Esophagus squamous epithelium (tissue), 5 donors: ENCODE data around the gene EDEM2. TPM values are rescaled to one million over a fixed set of nuclear protein-coding genes. Genes with fewer than 3 reads are reported as not detected.
"Not testable (repeated sequence)": the region's sequence is repeated elsewhere in the genome, so short reads cannot be mapped to it uniquely, and the experiment has no call there.

Experiments
- DNase-seq: peaks from one replicate; lab custom pipeline; 2025; lab: John Stamatoyannopoulos, UW
- H3K27ac ChIP-seq, 4 donors: fragments of 200-600 bp; sonication (generic); one replicate each; pipeline ENCODE4 v1.5.1; 2016 to 2019; ENCODE audit warnings: mild to moderate bottlenecking in 1 of 4
- H3K27me3 ChIP-seq, 4 donors: fragments of 200-600 bp; sonication (generic); 1 replicate in 3 of 4; 2 replicates in 1 of 4; pipeline versions ENCODE4 v1.5.1 to v1.6.0; 2017 to 2021; ENCODE audit warnings: antibody characterized with exemption in 1 of 4
- H3K36me3 ChIP-seq, 3 donors: fragments of 200-600 bp; sonication (generic); one replicate each; pipeline ENCODE4 v1.5.1; 2016 to 2019
- H3K4me1 ChIP-seq, 3 donors: fragments of 200-600 bp; sonication (generic); one replicate each; pipeline ENCODE4 v1.5.1; 2017 to 2019
- H3K4me3 ChIP-seq, 4 donors: fragments of 200-600 bp; sonication (generic); 1 replicate in 3 of 4; 2 replicates in 1 of 4; pipeline ENCODE4 v1.5.1; 2016 to 2019; ENCODE audit warnings: mild to moderate bottlenecking in 2 of 4, moderate library complexity in 1 of 4
- H3K9me3 ChIP-seq, 3 donors: fragments of 200-600 bp; sonication (generic); one replicate each; pipeline ENCODE4 v1.5.1; 2016 to 2019
- POLR2A ChIP-seq, 4 donors: fragments of 450-650 bp; IDR thresholded peaks; one replicate each; pipeline ENCODE4 v1.6.1; 2017; ENCODE audit warnings: antibody characterized with exemption in 4 of 4, mild to moderate bottlenecking in 4 of 4, moderate library complexity in 3 of 4
- WGBS, 2 donors: methylation state at CpG; one replicate each; pipeline ENCODE4 v1.1.5; 2018; 5-methylcytosine and 5-hydroxymethylcytosine counted together
- intact Hi-C: fragments of 100-400 bp; cut with DNase I; formaldehyde crosslinking; loops from one replicate; pipeline ENCODE4 v1.15.0; 2022
- small RNA-seq, 4 donors: library from RNA; depleted of rRNA; stranded (forward); fragments of <200 nt; gene quantifications; one replicate each; pipeline ENCODE3, GENCODE V24; 2016
- total RNA-seq, 4 donors: library from RNA; depleted of rRNA; stranded (reverse); fragments of >200 nt; gene quantifications; one replicate each; pipeline ENCODE4 v1.1.0, GENCODE V29; 2016
- TF ChIP-seq, protein P1 (sequence below), 6 experiments: fragments of 450-650 bp in 4 of 6; fragments of 200-600 bp in 2 of 6; sonication (generic) in 2 of 6; IDR thresholded peaks; one replicate each; pipeline ENCODE4 v1.5.1; 2016 to 2019; ENCODE audit warnings: antibody characterized with exemption in 6 of 6, mild to moderate bottlenecking in 4 of 6, moderate library complexity in 4 of 6
- donor health status: DM: yes; HTN: yes; CAD: no.

EDEM2 gene
- total RNA-seq, 4 donors from 2014 or later: 12.5 to 17.5 (median 14.6) TPM

DNA sequence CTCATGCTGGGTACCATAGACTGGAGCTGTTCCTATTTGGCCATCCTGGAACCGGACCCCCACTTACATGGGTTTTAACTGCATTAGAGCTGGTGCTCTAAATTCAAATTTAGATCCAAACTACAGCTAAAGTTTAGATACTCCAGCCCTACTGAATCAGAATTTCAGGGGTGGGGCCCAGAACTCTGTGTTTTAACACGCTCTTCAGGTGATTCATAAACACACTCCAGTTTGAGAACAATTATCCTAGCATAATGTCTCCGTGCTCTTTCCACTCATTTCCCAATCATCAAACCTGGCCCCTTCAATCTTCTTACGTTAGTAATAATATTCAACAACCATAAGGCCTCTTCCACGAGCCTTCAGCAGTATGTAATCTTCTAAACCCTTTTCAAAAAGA, 69.8 kb downstream of the EDEM2 start:
- H3K36me3 ChIP-seq: peaks cover 7 to 41% (median 8%) of the 10 kb centered on the region in 3 donors
- DNase-seq: no peak
- peak overlapping the region; percentile 10 to 65 (median 24) for H3K27ac ChIP-seq
- no peak overlapping the region for H3K4me3 ChIP-seq
- H3K27me3 ChIP-seq: no peaks in the 10 kb centered on the region
- intact Hi-C loops: no loop called here
- no peaks in the 10 kb centered on the region for H3K9me3 ChIP-seq
- TF ChIP-seq, protein P1, sequence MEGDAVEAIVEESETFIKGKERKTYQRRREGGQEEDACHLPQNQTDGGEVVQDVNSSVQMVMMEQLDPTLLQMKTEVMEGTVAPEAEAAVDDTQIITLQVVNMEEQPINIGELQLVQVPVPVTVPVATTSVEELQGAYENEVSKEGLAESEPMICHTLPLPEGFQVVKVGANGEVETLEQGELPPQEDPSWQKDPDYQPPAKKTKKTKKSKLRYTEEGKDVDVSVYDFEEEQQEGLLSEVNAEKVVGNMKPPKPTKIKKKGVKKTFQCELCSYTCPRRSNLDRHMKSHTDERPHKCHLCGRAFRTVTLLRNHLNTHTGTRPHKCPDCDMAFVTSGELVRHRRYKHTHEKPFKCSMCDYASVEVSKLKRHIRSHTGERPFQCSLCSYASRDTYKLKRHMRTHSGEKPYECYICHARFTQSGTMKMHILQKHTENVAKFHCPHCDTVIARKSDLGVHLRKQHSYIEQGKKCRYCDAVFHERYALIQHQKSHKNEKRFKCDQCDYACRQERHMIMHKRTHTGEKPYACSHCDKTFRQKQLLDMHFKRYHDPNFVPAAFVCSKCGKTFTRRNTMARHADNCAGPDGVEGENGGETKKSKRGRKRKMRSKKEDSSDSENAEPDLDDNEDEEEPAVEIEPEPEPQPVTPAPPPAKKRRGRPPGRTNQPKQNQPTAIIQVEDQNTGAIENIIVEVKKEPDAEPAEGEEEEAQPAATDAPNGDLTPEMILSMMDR (IDR thresholded peaks at IDR 0.05): no peak
- no peak for TF ChIP-seq POLR2A (IDR thresholded peaks at IDR 0.05)
- 44 to 67% methylated on average over 4 to 5 of the region's 5 CpGs for WGBS, 2 donors
- H3K4me1 ChIP-seq: peaks cover 0 to 46% (median 4%) of the 10 kb centered on the region in 3 donors

DNA sequence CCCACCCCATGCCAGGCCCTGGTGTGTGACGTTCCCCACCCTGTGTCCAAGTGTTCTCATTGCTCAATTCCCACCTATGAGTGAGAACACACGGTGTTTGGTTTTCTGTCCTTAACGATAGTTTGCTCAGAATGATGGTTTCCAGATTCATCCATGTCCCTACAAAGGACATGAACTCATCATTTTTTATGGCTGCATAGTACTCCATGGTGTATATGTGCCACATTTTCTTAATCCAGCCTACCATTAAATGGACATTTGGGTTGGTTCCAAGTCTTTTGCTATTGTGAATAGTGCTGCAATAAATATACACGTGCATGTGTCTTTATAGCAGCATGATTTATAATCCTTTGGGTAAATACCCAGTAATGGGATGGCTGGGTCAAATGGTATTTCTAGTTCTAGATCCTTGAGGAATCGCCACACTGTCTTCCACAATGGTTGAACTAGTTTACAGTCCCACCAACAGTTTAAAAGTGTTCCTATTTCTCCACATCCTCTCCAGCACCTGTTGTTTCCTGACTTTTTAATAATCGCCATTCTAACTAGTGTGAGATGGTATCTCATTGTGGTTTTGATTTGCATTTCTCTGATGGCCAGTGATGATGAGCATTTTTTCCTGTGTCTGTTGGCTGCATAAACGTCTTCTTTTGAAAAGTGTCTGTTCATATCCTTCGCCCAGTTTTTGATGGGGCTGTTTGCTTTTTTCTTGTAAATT, 75.5 kb downstream of the EDEM2 start:
- DNase-seq, H3K27ac ChIP-seq, H3K9me3 ChIP-seq, H3K27me3 ChIP-seq, intact Hi-C loops, H3K4me3 ChIP-seq, H3K4me1 ChIP-seq: not testable (repeated sequence)
- peaks cover 0 to 44% (median 0%) of the 10 kb centered on the region in 3 donors for H3K36me3 ChIP-seq
- WGBS, 2 donors: 85 to 87% methylated on average over 8 of the region's 8 CpGs

DNA sequence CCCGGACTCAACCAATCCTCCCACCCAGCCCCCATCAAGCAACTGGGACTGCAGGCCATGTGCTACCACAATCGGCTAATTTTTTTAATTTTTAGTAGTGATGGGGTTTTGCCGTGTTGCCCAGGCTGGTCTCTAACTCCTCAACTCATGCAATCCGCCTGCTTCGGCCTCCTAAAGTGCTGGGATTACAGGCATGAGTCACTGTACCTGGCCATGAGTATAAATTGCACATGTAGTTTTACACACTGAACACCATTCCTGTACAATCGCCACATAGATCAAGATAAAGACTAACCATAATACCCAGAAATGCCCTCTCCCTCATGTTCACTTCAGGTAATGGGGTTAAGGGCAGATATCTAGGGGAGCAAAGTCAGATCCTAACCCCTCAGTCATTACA, 80.9 kb downstream of the EDEM2 start:
- Histone ChIP-seq H3K27ac (no peak overlapping the region), H3K36me3 (peaks cover 0 to 45% (median 0%) of the 10 kb centered on the region in 3 donors), H3K27me3 (no peaks in the 10 kb centered on the region), H3K4me3 (no peak overlapping the region), H3K4me1 (peaks cover 0 to 6% (median 0%) of the 10 kb centered on the region in 3 donors), H3K9me3 (no peaks in the 10 kb centered on the region)
- WGBS, 2 donors: 90 to 98% methylated on average over 6 of the region's 6 CpGs
- no peak for DNase-seq
- intact Hi-C loops: no loop called here
- TF ChIP-seq, protein P1 (IDR thresholded peaks at IDR 0.05): no peak
- TF ChIP-seq POLR2A (IDR thresholded peaks at IDR 0.05): no peak

Small RNA genes within 50 kb of the gene (small RNA-seq; reads per million reads assigned to genes)
- gene RF00275 (0 reads per million in 4 donors), gene RNA5SP483 (0 to 0.54 (median 0) reads per million in 4 donors)

Other genes starting within 250 kb of the EDEM2 start
- 10 to 100 TPM; 61.3 to 75.2 (median 64.5) TPM for gene GSS, start 191.5 kb downstream of the EDEM2 start, total RNA-seq
- gene MYH7B, start 191.5 kb downstream of the EDEM2 start, total RNA-seq: under 1 TPM in 1 of 4 donors, not detected in 3; 0.19 TPM
- 10 to 100 TPM; 35.2 to 50.4 (median 47.2) TPM for gene TRPC4AP, start 54.5 kb downstream of the EDEM2 start, total RNA-seq
- 10 to 100 TPM in 3 of 4 donors, 1 to 10 TPM in 1; 2.5 to 19.6 (median 14.6) TPM for gene PROCR, start 24.7 kb upstream of the EDEM2 start, total RNA-seq
- under 1 TPM in 3 of 4 donors, not detected in 1; 0.06 to 0.38 (median 0.08) TPM for gene MMP24, start 79.4 kb upstream of the EDEM2 start, total RNA-seq
- 10 to 100 TPM; 12.8 to 21.5 (median 18.7) TPM for gene MMP24OS, start 130.8 kb upstream of the EDEM2 start, total RNA-seq
- gene EIF6, start 137.4 kb upstream of the EDEM2 start, total RNA-seq: 100 to 1,000 TPM; 176 to 240 (median 198) TPM
- gene FAM83C, start 145.1 kb upstream of the EDEM2 start, total RNA-seq: 10 to 100 TPM; 29.5 to 55.3 (median 38.2) TPM